NCI-H1694 (cell line): ENCODE results near the gene BTG2.
"Not testable (repeated sequence)": the region's sequence is repeated elsewhere in the genome, so short reads cannot be mapped to it uniquely, and the experiment has no call there.

Experiments used
- DNase-seq: peaks from one replicate; lab custom pipeline; 2025; lab: John Stamatoyannopoulos, UW

BTG2 gene

GRCh38 chr1:203291201-203292096 lies 13.9 kb upstream of the BTG2 start:
- no peak for DNase-seq

GRCh38 chr1:203295796-203296195 lies 9.5 kb upstream of the BTG2 start:
- DNase-seq = no peak

GRCh38 chr1:203296460-203297073 lies 8.8 kb upstream of the BTG2 start:
- peak; percentile 72 for DNase-seq

GRCh38 chr1:203299169-203299568 lies 6.2 kb upstream of the BTG2 start:
- DNase-seq = no peak

- not testable (repeated sequence) for DNase-seq
Observed at GRCh38 chr1:203299719-203300429, 5.4 kb upstream of the BTG2 start.

- no peak for DNase-seq
Observed at GRCh38 chr1:203300441-203301330, 4.6 kb upstream of the BTG2 start.

- DNase-seq = no peak
Observed at GRCh38 chr1:203301331-203301668, 4.0 kb upstream of the BTG2 start.

GRCh38 chr1:203302456-203302855 lies 2.9 kb upstream of the BTG2 start:
- no peak for DNase-seq

GRCh38 chr1:203302894-203303293 lies 2.4 kb upstream of the BTG2 start:
- no peak for DNase-seq

- no peak for DNase-seq
Observed at GRCh38 chr1:203304391-203304918, 864 bp upstream of the BTG2 start.

GRCh38 chr1:203305809-203306088 lies 430 bp downstream of the BTG2 start:
- no peak for DNase-seq

- DNase-seq = peak; percentile 36
Observed at GRCh38 chr1:203306089-203306964, 1.0 kb downstream of the BTG2 start.

- DNase-seq = no peak
Observed at GRCh38 chr1:203306965-203307541, 1.7 kb downstream of the BTG2 start.

- no peak for DNase-seq
Observed at GRCh38 chr1:203307641-203308126, 2.4 kb downstream of the BTG2 start.

GRCh38 chr1:203308328-203308922 lies 3.1 kb downstream of the BTG2 start:
- DNase-seq = no peak

GRCh38 chr1:203308923-203309331 lies 3.6 kb downstream of the BTG2 start:
- DNase-seq = no peak

GRCh38 chr1:203311368-203312301 lies 6.3 kb downstream of the BTG2 start:
- DNase-seq = no peak

GRCh38 chr1:203314025-203314759 lies 8.9 kb downstream of the BTG2 start:
- DNase-seq = not testable (repeated sequence)
